ENCODE measurements around the gene LLGL1.

The LLGL1 gene

GRCh38 chr17:18248300-18248731 is 22.9 kb downstream of the LLGL1 start:
- TF ChIP-seq FOXP2 (optimal IDR thresholded peaks at IDR 0.05; ENCODE audit: borderline replicate concordance, extremely low read depth, extremely low read length, insufficient read depth) = peak; percentile 16
- TF ChIP-seq REST (IDR thresholded peaks at IDR 0.05; ENCODE audit: insufficient read depth in 1 of 2, low read depth in 2 of 2, low read length in 2 of 2) = no peak

DNA sequence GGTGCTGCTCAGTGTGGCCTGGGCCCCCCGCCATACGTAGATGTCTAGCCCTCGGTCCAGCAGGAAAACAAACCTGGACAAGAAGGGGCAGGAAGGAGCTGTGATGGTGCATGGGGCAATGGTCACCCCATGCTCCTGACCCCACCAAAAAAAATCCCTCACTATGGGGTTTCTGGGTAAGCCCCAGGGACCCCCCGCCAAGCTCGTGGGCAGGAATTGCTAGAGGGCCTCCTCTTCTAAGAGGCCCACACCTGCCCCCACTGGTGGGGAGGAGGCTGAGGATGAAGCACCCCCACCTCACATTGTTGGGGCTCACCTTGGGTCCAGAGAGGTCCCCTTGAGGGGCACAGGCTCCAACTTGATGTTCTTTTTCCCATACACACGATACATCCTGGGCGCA is 23.4 kb downstream of the LLGL1 start:
- TF ChIP-seq FOXP2 (optimal IDR thresholded peaks at IDR 0.05; ENCODE audit: borderline replicate concordance, extremely low read depth, extremely low read length, insufficient read depth) (no peak), POLR2AphosphoS5 (IDR thresholded peaks at IDR 0.05; ENCODE audit: low read depth, low read length) (no peak), REST (IDR thresholded peaks at IDR 0.05; ENCODE audit: insufficient read depth in 1 of 2, low read depth in 2 of 2, low read length in 2 of 2) (no peak), SIN3A (IDR thresholded peaks at IDR 0.05; ENCODE audit: borderline replicate concordance, insufficient read depth, low read length) (no peak), TAF1 (IDR thresholded peaks at IDR 0.05; ENCODE audit: borderline replicate concordance, insufficient read depth, low read length) (no peak)

- no peak for TF ChIP-seq REST (IDR thresholded peaks at IDR 0.05; ENCODE audit: insufficient read depth in 1 of 2, low read depth in 2 of 2, low read length in 2 of 2)
- no peak for TF ChIP-seq TAF1 (IDR thresholded peaks at IDR 0.05; ENCODE audit: borderline replicate concordance, insufficient read depth, low read length)
- TF ChIP-seq POLR2AphosphoS5 (IDR thresholded peaks at IDR 0.05; ENCODE audit: low read depth, low read length) = no peak
- no peak for TF ChIP-seq SIN3A (IDR thresholded peaks at IDR 0.05; ENCODE audit: borderline replicate concordance, insufficient read depth, low read length)
- TF ChIP-seq FOXP2 (optimal IDR thresholded peaks at IDR 0.05; ENCODE audit: borderline replicate concordance, extremely low read depth, extremely low read length, insufficient read depth) = no peak
Measured at GRCh38 chr17:18250259-18250658, 24.8 kb downstream of the LLGL1 start.

GRCh38 chr17:18250708-18251107 is 25.3 kb downstream of the LLGL1 start:
- no peak for TF ChIP-seq REST (IDR thresholded peaks at IDR 0.05; ENCODE audit: insufficient read depth in 1 of 2, low read depth in 2 of 2, low read length in 2 of 2)
- no peak for TF ChIP-seq FOXP2 (optimal IDR thresholded peaks at IDR 0.05; ENCODE audit: borderline replicate concordance, extremely low read depth, extremely low read length, insufficient read depth)
- TF ChIP-seq SIN3A (IDR thresholded peaks at IDR 0.05; ENCODE audit: borderline replicate concordance, insufficient read depth, low read length) = no peak
- TF ChIP-seq TAF1 (IDR thresholded peaks at IDR 0.05; ENCODE audit: borderline replicate concordance, insufficient read depth, low read length) = no peak
- TF ChIP-seq POLR2AphosphoS5 (IDR thresholded peaks at IDR 0.05; ENCODE audit: low read depth, low read length) = no peak

GRCh38 chr17:18251204-18251603 is 25.8 kb downstream of the LLGL1 start:
- no peak for TF ChIP-seq SIN3A (IDR thresholded peaks at IDR 0.05; ENCODE audit: borderline replicate concordance, insufficient read depth, low read length)

Data from PFSK-1 (cell line).